HCT116 (cell line): ENCODE data around the gene RGL3. TPM values are rescaled to one million over a fixed set of nuclear protein-coding genes. Genes with fewer than 3 reads are reported as not detected.
A peak's percentile ranks its signal among the peaks of the same experiment; 100 is the strongest.

Experiments
- ATAC-seq: fragments of 200-7000 bp; cut with Tn5 transposase; 2 replicates; pipeline ENCODE4 v1.9.1; 2020; ENCODE audit warnings: mild to moderate bottlenecking, moderate library complexity
- BruUV-seq: library from RNA; stranded (reverse); fragments of 400-500 nt; replicated peaks from 2 replicates; lab custom pipeline; 2021; lab: Mats Ljungman, UMichigan
- CTCF ChIA-PET: fragments of 300-600 bp; sonication (Branson Sonifier 250); formaldehyde crosslinking; loops from one replicate; lab custom pipeline; 2021; ENCODE audit warnings: antibody characterized with exemption; lab: Charles Lee
- POLR2A ChIA-PET: fragments of 300-600, 350-600 bp; sonication (Branson Sonifier 250); formaldehyde crosslinking; loops from one replicate; lab custom pipeline; 2021; ENCODE audit warnings: antibody characterized with exemption; lab: Charles Lee
- RAD21 ChIA-PET, 2 experiments: fragments of 300-600 bp; sonication (Branson Sonifier 250); formaldehyde crosslinking; loops; one replicate each; lab custom pipeline; 2023; ENCODE audit warnings: low total read pairs in 2 of 2; ENCODE audit not compliant: uncharacterized antibody in 2 of 2, unreplicated experiment in 2 of 2, low non-redundant PET in 1 of 2; lab: Charles Lee
- DNase-seq: peaks from one replicate; pipeline ENCODE4 v3.0.0-alpha.2; 2010; ENCODE audit warnings: low read depth, low spot score
- H2AFZ ChIP-seq: fragments of 200-600 bp; shearing (Covaris generic), sonication (generic); 2 replicates; pipeline ENCODE4 v1.6.1; 2017; ENCODE audit warnings: low read depth, mixed run types, mixed read lengths, antibody characterized with exemption, low read length; ENCODE audit not compliant: poor library complexity, severe bottlenecking
- H3K27ac ChIP-seq: 2 replicates; pipeline ENCODE4 v1.5.1; 2012; ENCODE audit warnings: low read depth, low read length
- H3K27me3 ChIP-seq: fragments of 200-600 bp; sonication (generic); 2 replicates; pipeline ENCODE4 v1.6.1; 2016; ENCODE audit warnings: mixed run types, low read length, mixed read lengths; ENCODE audit not compliant: insufficient read depth
- H3K36me3 ChIP-seq, 2 experiments: fragments of 200-500 bp in 1 of 2; fragments of 200-600 bp in 1 of 2; sonication (Bioruptor generic) in 1 of 2; sonication (generic) in 1 of 2; 2 replicates each; pipeline versions ENCODE4 v1.5.1 to v1.6.1; 2014 to 2016; ENCODE audit warnings: low read length in 2 of 2, inconsistent platforms in 1 of 2, mixed read lengths in 1 of 2, mixed run types in 1 of 2; ENCODE audit not compliant: insufficient read depth in 2 of 2, control insufficient read depth in 1 of 2
- H3K4me1 ChIP-seq, 2 experiments: fragments of 200-600 bp in 1 of 2; sonication (generic) in 1 of 2; 2 replicates each; pipeline versions ENCODE4 v1.5.1 to v1.6.1; 2012 to 2017; ENCODE audit warnings: low read length in 2 of 2, inconsistent platforms in 1 of 2, mild to moderate bottlenecking in 1 of 2, mixed read lengths in 1 of 2, mixed run types in 1 of 2, moderate library complexity in 1 of 2; ENCODE audit not compliant: insufficient read depth in 2 of 2, control insufficient read depth in 1 of 2
- H3K4me2 ChIP-seq: fragments of 200-600 bp; sonication (generic); 2 replicates; pipeline ENCODE4 v1.6.1; 2017; ENCODE audit warnings: mixed run types, low read length, mixed read lengths
- H3K4me3 ChIP-seq, 2 experiments: fragments of 200-600 bp in 1 of 2; sonication (generic) in 1 of 2; replicated peaks in 1 of 2; 2 replicates each; pipeline ENCODE4 v1.5.1; 2011 to 2016; ENCODE audit warnings: low read length in 2 of 2, control low read depth in 1 of 2, low read depth in 1 of 2, mild to moderate bottlenecking in 1 of 2, mixed read lengths in 1 of 2, mixed run types in 1 of 2
- H3K79me2 ChIP-seq: fragments of 200-600 bp; sonication (generic); 2 replicates; pipeline ENCODE4 v1.6.1; 2017; ENCODE audit warnings: mild to moderate bottlenecking, mixed run types, low read length, moderate library complexity, mixed read lengths; ENCODE audit not compliant: insufficient read depth
- H3K9ac ChIP-seq: fragments of 200-600 bp; sonication (generic); 2 replicates; pipeline ENCODE4 v1.6.1; 2016; ENCODE audit warnings: low read length, mixed read lengths
- H3K9me2 ChIP-seq: fragments of 200-600 bp; sonication (generic), shearing (Covaris generic); 2 replicates; pipeline ENCODE4 v1.6.1; 2017; ENCODE audit warnings: mixed run types, mild to moderate bottlenecking, moderate library complexity; ENCODE audit not compliant: insufficient read depth
- H3K9me3 ChIP-seq, 2 experiments: fragments of 200-500 bp in 1 of 2; fragments of 200-600 bp in 1 of 2; sonication (Bioruptor generic) in 1 of 2; sonication (generic) in 1 of 2; 2 replicates each; pipeline ENCODE4 v1.6.1; 2014 to 2017; ENCODE audit warnings: low read length in 2 of 2, mixed read lengths in 2 of 2, inconsistent platforms in 1 of 2, low read depth in 1 of 2, mild to moderate bottlenecking in 1 of 2, mixed run types in 1 of 2, moderate library complexity in 1 of 2; ENCODE audit not compliant: control insufficient read depth in 1 of 2, insufficient read depth in 1 of 2
- H4K20me1 ChIP-seq: fragments of 200-600 bp; sonication (generic), shearing (Covaris generic); 2 replicates; pipeline ENCODE4 v1.6.1; 2017; ENCODE audit warnings: mixed run types, mild to moderate bottlenecking, moderate library complexity; ENCODE audit not compliant: insufficient read depth
- ATF3 ChIP-seq: IDR thresholded peaks from 2 replicates; pipeline ENCODE4 v1.6.1; 2012
- CBX3 ChIP-seq: IDR thresholded peaks from 2 replicates; pipeline ENCODE4 v1.6.1; 2012; ENCODE audit warnings: low read depth
- CTCF ChIP-seq, 3 experiments: fragments of 200-600 bp in 1 of 3; sonication (generic) in 1 of 3; IDR thresholded peaks in 2 of 3; conservative IDR thresholded peaks in 1 of 3; 2 replicates each; pipeline ENCODE4 v1.5.1; 2012 to 2017; ENCODE audit warnings: low read depth in 2 of 3, low read length in 2 of 3, antibody characterized with exemption in 1 of 3, borderline replicate concordance in 1 of 3, control low read depth in 1 of 3, mild to moderate bottlenecking in 1 of 3, mixed read lengths in 1 of 3, mixed run types in 1 of 3, moderate library complexity in 1 of 3; ENCODE audit not compliant: insufficient read depth in 1 of 3
- TCF7L2 ChIP-seq: IDR thresholded peaks from 2 replicates; pipeline ENCODE4 v1.7.0; 2011; ENCODE audit warnings: borderline replicate concordance, inconsistent platforms; ENCODE audit not compliant: insufficient read depth, insufficient read length; ENCODE audit errors: extremely low read depth
- intact Hi-C: fragments of 100-400 bp; cut with micrococcal nuclease; formaldehyde crosslinking; loops from 2 replicates; pipeline ENCODE4 v1.10.0; 2022
- total RNA-seq: library from RNA; stranded (reverse); gene quantifications from one replicate; pipeline ENCODE4 v1.2.1, GENCODE V29; 2021; ENCODE audit not compliant: unreplicated experiment

The RGL3 gene
- total RNA-seq, 1 experiment from 2014 or later: 99.2 TPM

GRCh38 chr19:11382898-11383705 lies 36.0 kb downstream of the RGL3 start:
- no peaks in the 10 kb centered on the region for H3K9me3 ChIP-seq
- no TSS peak for BruUV-seq
- H2AFZ ChIP-seq: no peak overlapping the region
- peak overlapping the region; percentile 79 for H3K9ac ChIP-seq
- H3K27me3 ChIP-seq: no peaks in the 10 kb centered on the region
- H3K4me1 ChIP-seq: peaks cover 33 to 66% of the 10 kb centered on the region in 2 experiments
- 0 out of 2 replicates have a peak, but pooled peaks cover 3% of the 10 kb centered on the region for H3K79me2 ChIP-seq
- ChIA-PET RAD21 (interaction anchor here in 1 of 2 experiments (0.8 to 1.5 kb wide), 4 partner anchors 8 to 62 kb away, joined by 3 to 4 read pairs (median 3); partner anchors contain the start of genes PRKCSH, RGL3 and SWSAP1), CTCF (interaction anchor here (0.6 to 4.4 kb wide), 23 partner anchors 8 to 146 kb away, joined by 3 to 48 read pairs (median 4); partner anchors contain the start of genes CCDC159, ECSIT, ODAD3 and PRKCSH), POLR2A (interaction anchor here (0.8 to 2.8 kb wide), 5 partner anchors 8 to 52 kb away, joined by 3 to 12 read pairs (median 6); partner anchors contain the start of genes ODAD3, PRKCSH, RGL3 and SWSAP1)
- H3K27ac ChIP-seq: peak overlapping the region; percentile 81
- peak overlapping the region; percentile 69 to 71 for H3K4me3 ChIP-seq
- TF ChIP-seq ATF3 (no peak), CTCF (IDR thresholded peaks at IDR 0.05 in 2 of 3, conservative IDR thresholded peaks at IDR 0.05 in 1 of 3; ENCODE audit: borderline replicate concordance in 1 of 3, insufficient read depth in 1 of 3, low read depth in 2 of 3, low read length in 2 of 3) (peak in 2 of 3 experiments; percentile 84 to 87; a peak in 4 of 6 replicates), CBX3 (no peak), TCF7L2 (no peak)
- intact Hi-C loops: loop anchor here (1.0 to 5.0 kb wide), 2 partner anchors 36 to 91 kb away; partner anchors contain the start of gene RGL3
- no peaks in the 10 kb centered on the region for H3K9me2 ChIP-seq
- peak overlapping the region; percentile 97 for H3K4me2 ChIP-seq
- ATAC-seq (peak; percentile 19), DNase-seq (peak; percentile 60)
- H3K36me3 ChIP-seq: no peaks in the 10 kb centered on the region
- no peaks in the 10 kb centered on the region for H4K20me1 ChIP-seq
